NCI-H2196 (cell line): Measurements from ENCODE around the gene USP17L10.
"Not testable (repeated sequence)": the region's sequence is repeated elsewhere in the genome, so short reads cannot be mapped to it uniquely, and the experiment has no call there.

Experiments used
- DNase-seq: peaks from one replicate; lab custom pipeline; 2025; ENCODE audit not compliant: unreplicated experiment; lab: John Stamatoyannopoulos, UW

The USP17L10 gene

GRCh38 chr4:9210357-9210756 is at the start of gene USP17L10:
Gene USP17L10 (plus strand): TSS chr4:9210657. CDS start chr4:9210657, 0 bp downstream.
- DNase-seq, result not testable (repeated sequence)

- peak; percentile 25 for DNase-seq
Measured at GRCh38 chr4:9165990-9166389, 44.5 kb upstream of the USP17L10 start.

- not testable (repeated sequence) for DNase-seq
Measured at GRCh38 chr4:9169791-9170459, 40.5 kb upstream of the USP17L10 start, which contains the start of gene FAM90A26. Gene FAM90A26 (plus strand): TSS chr4:9170409. CDS start chr4:9173173, 2,764 bp downstream.

- not testable (repeated sequence) for DNase-seq
Measured at GRCh38 chr4:9214701-9215100, 4.2 kb downstream of the USP17L10 start.

- not testable (repeated sequence) for DNase-seq
Measured at GRCh38 chr4:9215105-9215504, 4.6 kb downstream of the USP17L10 start, which contains the start of gene USP17L11. Gene USP17L11 (plus strand): TSS chr4:9215405. CDS start chr4:9215405, 0 bp downstream.

- not testable (repeated sequence) for DNase-seq
Measured at GRCh38 chr4:9219852-9220251, 9.4 kb downstream of the USP17L10 start, which contains the start of gene USP17L12. Gene USP17L12 (plus strand): TSS chr4:9220152. CDS start chr4:9220152, 0 bp downstream.

GRCh38 chr4:9224596-9224995 is 14.1 kb downstream of the USP17L10 start, which contains the start of gene USP17L13:
Gene USP17L13 (plus strand): TSS chr4:9224896. CDS start chr4:9224896, 0 bp downstream.
- DNase-seq, result not testable (repeated sequence)

GRCh38 chr4:9230249-9230648 is 19.8 kb downstream of the USP17L10 start:
- not testable (repeated sequence) for DNase-seq

GRCh38 chr4:9234085-9234484 is 23.6 kb downstream of the USP17L10 start, which contains the start of gene USP17L15:
Gene USP17L15 (plus strand): TSS chr4:9234385. CDS start chr4:9234385, 0 bp downstream.
- DNase-seq, result not testable (repeated sequence)

- not testable (repeated sequence) for DNase-seq
Measured at GRCh38 chr4:9238461-9238860, 28.0 kb downstream of the USP17L10 start.

- not testable (repeated sequence) for DNase-seq
Measured at GRCh38 chr4:9243579-9243978, 33.1 kb downstream of the USP17L10 start, which contains the start of gene USP17L17. Gene USP17L17 (plus strand): TSS chr4:9243879. CDS start chr4:9243879, 0 bp downstream.

GRCh38 chr4:9247953-9248680 is 37.7 kb downstream of the USP17L10 start, which contains the start of gene USP17L18:
Gene USP17L18 (plus strand): TSS chr4:9248630. CDS start chr4:9248630, 0 bp downstream.
- not testable (repeated sequence) for DNase-seq

- not testable (repeated sequence) for DNase-seq
Measured at GRCh38 chr4:9253078-9253477, 42.6 kb downstream of the USP17L10 start, which contains the start of gene USP17L19. Gene USP17L19 (plus strand): TSS chr4:9253378. CDS start chr4:9253378, 0 bp downstream.

- not testable (repeated sequence) for DNase-seq
Measured at GRCh38 chr4:9257824-9258223, 47.4 kb downstream of the USP17L10 start, which contains the start of gene USP17L20. Gene USP17L20 (plus strand): TSS chr4:9258124. CDS start chr4:9258124, 0 bp downstream.
